B cell (primary cell): ENCODE data around the gene LCE1E. TPM values are rescaled to one million over a fixed set of nuclear protein-coding genes. Genes with fewer than 3 reads are reported as not detected.

ENCODE experiments used
- ATAC-seq: fragments of 200-7000 bp; cut with Tn5 transposase; one replicate; pipeline ENCODE4 v1.10.0; 2021; ENCODE audit warnings: low read depth, mild to moderate bottlenecking, moderate number of reproducible peaks, moderate library complexity
- CTCF ChIA-PET: fragments of 350-600 bp; sonication (Branson Sonifier 250); formaldehyde crosslinking; loops from one replicate; lab custom pipeline; 2021; ENCODE audit warnings: antibody characterized with exemption, inconsistent platforms; lab: Charles Lee
- POLR2A ChIA-PET: fragments of 350-600 bp; sonication (Branson Sonifier 250); formaldehyde crosslinking; loops from one replicate; lab custom pipeline; 2021; ENCODE audit warnings: antibody characterized with exemption; lab: Charles Lee
- DNase-seq: peaks from one replicate; pipeline ENCODE4 v3.0.0; 2013
- H2AFZ ChIP-seq: 2 replicates; pipeline ENCODE4 v1.6.1; 2012; ENCODE audit warnings: mild to moderate bottlenecking, low read depth, low read length; ENCODE audit not compliant: insufficient read depth, poor library complexity, severe bottlenecking
- H3K27ac ChIP-seq, 2 donors: 1 replicate in 1 of 2; 2 replicates in 1 of 2; pipeline ENCODE4 v1.5.1; 2012 to 2013; ENCODE audit warnings: low read length in 2 of 2, mild to moderate bottlenecking in 2 of 2, moderate library complexity in 1 of 2
- H3K27me3 ChIP-seq, 4 experiments: fragments of 200-600 bp in 1 of 4; sonication (generic) in 1 of 4; replicated peaks in 1 of 4; 1 replicate in 2 of 4; 2 replicates in 2 of 4; pipeline versions ENCODE4 v1.6.1 to v1.7.0; 2013 to 2016; ENCODE audit warnings: low read length in 3 of 4, mild to moderate bottlenecking in 2 of 4, mixed read lengths in 1 of 4, moderate library complexity in 1 of 4; ENCODE audit not compliant: insufficient read depth in 4 of 4, control insufficient read depth in 3 of 4; ENCODE audit errors: control extremely low read depth in 1 of 4
- H3K36me3 ChIP-seq, 2 experiments: replicated peaks in 1 of 2; 1 replicate in 1 of 2; 2 replicates in 1 of 2; pipeline versions ENCODE4 v1.6.1 to v1.7.1; 2013; ENCODE audit warnings: low read length in 1 of 2; ENCODE audit not compliant: insufficient read depth in 2 of 2, control insufficient read depth in 1 of 2; ENCODE audit errors: control extremely low read depth in 1 of 2, extremely low read depth in 1 of 2
- H3K4me1 ChIP-seq, 2 donors: fragments of 200-600 bp in 1 of 2; sonication (generic) in 1 of 2; 1 replicate in 1 of 2; 2 replicates in 1 of 2; pipeline versions ENCODE4 v1.5.1 to v1.6.1; 2013 to 2017; ENCODE audit warnings: low read length in 2 of 2; ENCODE audit not compliant: control insufficient read depth in 2 of 2, insufficient read depth in 2 of 2
- H3K4me2 ChIP-seq: replicated peaks from 2 replicates; pipeline ENCODE3; 2012; ENCODE audit warnings: mild to moderate bottlenecking, low read depth, low read length; ENCODE audit not compliant: poor library complexity, severe bottlenecking
- H3K4me3 ChIP-seq, 5 experiments: fragments of 200-600 bp in 1 of 5; sonication (generic) in 1 of 5; 1 replicate in 3 of 5; 2 replicates in 2 of 5; pipeline versions ENCODE4 v1.5.1 to v1.7.0; 2011 to 2016; ENCODE audit warnings: low read length in 4 of 5, mild to moderate bottlenecking in 4 of 5, low read depth in 2 of 5, control low read depth in 1 of 5, moderate library complexity in 1 of 5; ENCODE audit not compliant: insufficient read depth in 1 of 5; ENCODE audit errors: control extremely low read depth in 1 of 5, extremely low read depth in 1 of 5
- H3K79me2 ChIP-seq: fragments of 200-600 bp; sonication (generic); one replicate; pipeline ENCODE4 v1.6.0; 2016; ENCODE audit warnings: low read length; ENCODE audit not compliant: control insufficient read depth, insufficient read depth
- H3K9ac ChIP-seq: fragments of 200-600 bp; sonication (generic); 2 replicates; pipeline ENCODE4 v1.6.1; 2017; ENCODE audit warnings: mild to moderate bottlenecking, low read length, moderate library complexity
- H3K9me3 ChIP-seq, 3 donors: one replicate each; pipeline versions ENCODE4 v1.6.1 to v1.7.1; 2013; ENCODE audit warnings: low read length in 2 of 3; ENCODE audit not compliant: control insufficient read depth in 2 of 3, insufficient read depth in 1 of 3; ENCODE audit errors: control extremely low read depth in 1 of 3
- H4K20me1 ChIP-seq: 2 replicates; pipeline ENCODE4 v1.6.0; 2012; ENCODE audit warnings: mild to moderate bottlenecking, low read length; ENCODE audit not compliant: insufficient read depth, control insufficient read depth, poor library complexity, severe bottlenecking
- H3K27ac Mint-ChIP-seq: one replicate; pipeline ENCODE4 v1.8.0; 2021; ENCODE audit warnings: mixed read lengths
- H3K27me3 Mint-ChIP-seq: one replicate; pipeline ENCODE4 v1.8.0; 2021; ENCODE audit warnings: mixed read lengths
- H3K4me1 Mint-ChIP-seq: one replicate; pipeline ENCODE4 v1.8.0; 2021; ENCODE audit warnings: mixed read lengths
- H3K4me3 Mint-ChIP-seq: one replicate; pipeline ENCODE4 v1.8.0; 2021; ENCODE audit warnings: mixed read lengths
- H3K9me3 Mint-ChIP-seq: one replicate; pipeline ENCODE4 v1.8.0; 2022; ENCODE audit warnings: mixed read lengths; ENCODE audit not compliant: insufficient read depth
- EZH2 ChIP-seq: IDR thresholded peaks from 2 replicates; pipeline ENCODE4 v1.6.1; 2012; ENCODE audit warnings: borderline replicate concordance, low read depth, mild to moderate bottlenecking, moderate library complexity, low read length; ENCODE audit not compliant: insufficient read depth, poor library complexity, severe bottlenecking
- WGBS: methylation state at CpG from one replicate; pipeline ENCODE4 v1.1.5; 2013; ENCODE audit warnings: missing lambda C conversion rate; ENCODE audit not compliant: insufficient coverage; 5-methylcytosine and 5-hydroxymethylcytosine counted together
- intact Hi-C: fragments of 100-400 bp; cut with micrococcal nuclease; formaldehyde crosslinking; loops from one replicate; pipeline ENCODE4 v1.10.0; 2022
- polyA plus RNA-seq: library from polyadenylated mRNA; depleted of rRNA; stranded (reverse); fragments of >200 nt; gene quantifications from 2 replicates; pipeline ENCODE4 v1.2.3, GENCODE V29; 2012
- total RNA-seq, 2 donors: library from RNA; stranded (reverse); fragments of 120-200 nt in 1 of 2; gene quantifications; 1 replicate in 1 of 2; 2 replicates in 1 of 2; pipeline versions ENCODE4 v1.2.3 to v1.2.4, GENCODE V29; 2013 to 2022
- TF ChIP-seq, protein P1 (sequence below): fragments of 200-600 bp; IDR thresholded peaks from one replicate; pipeline ENCODE4 v1.8.0; 2022; ENCODE audit warnings: antibody characterized with exemption, mild to moderate bottlenecking

The LCE1E gene
- total and polyA plus RNA-seq, 2 donors (not counting 1 experiment from before 2014, with no cell fraction given) = not detected

DNA sequence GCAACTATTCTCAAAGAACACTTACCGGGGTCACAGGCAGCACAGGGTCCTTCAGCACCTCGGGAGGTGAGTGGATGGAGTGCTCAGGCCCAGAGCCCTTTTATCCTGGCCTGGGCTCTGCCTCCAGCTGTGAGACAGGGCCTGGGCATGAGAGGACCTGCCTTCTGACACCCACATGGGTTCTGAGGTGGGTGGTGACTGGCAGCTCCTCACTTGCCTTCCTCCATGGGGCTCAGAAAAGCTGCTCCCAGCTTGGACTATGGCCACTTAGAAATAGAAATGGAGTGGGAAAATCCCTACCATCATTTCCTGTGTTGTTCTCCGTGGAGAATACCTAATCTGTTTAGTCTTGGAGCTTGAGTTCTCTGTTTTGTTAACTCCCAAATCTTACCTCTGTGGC is 20.5 kb downstream of the LCE1E start, which contains the start of gene LCE1C:
Gene LCE1C, minus strand, starts transcription at position 76 of the 400 bp plus-strand sequence. CDS start 1,173 bp downstream, outside the sequence.
- Histone ChIP-seq H3K79me2 (no peaks in the 10 kb centered on the region), H3K4me3 (no peak within 1 kb of the TSS), H4K20me1 (no peaks in the 10 kb centered on the region), H3K4me2 (no peak within 1 kb of the TSS), H3K9me3 (no peaks in the 10 kb centered on the region), H3K36me3 (no peaks in the 10 kb centered on the region), H3K9ac (no peak within 1 kb of the TSS), H2AFZ (no peak within 1 kb of the TSS), H3K4me1 (no peaks in the 10 kb centered on the region), H3K27ac (no peak within 1 kb of the TSS), H3K27me3 (peaks cover 0 to 2% (median 0%) of the 10 kb centered on the region in 4 experiments)
- CTCF ChIA-PET = no interaction called here
- no peak for DNase-seq
- H3K27ac Mint-ChIP-seq = no peak within 1 kb of the TSS
- intact Hi-C loops = no loop called here
- H3K27me3 Mint-ChIP-seq = peaks cover 30% of the 10 kb centered on the region
- WGBS = 20% methylated on average over 1 of the region's 3 CpGs
- H3K4me3 Mint-ChIP-seq = no peak within 1 kb of the TSS
- POLR2A ChIA-PET = no interaction called here
- ATAC-seq = no peak
- H3K4me1 Mint-ChIP-seq = no peaks in the 10 kb centered on the region
- no peaks in the 10 kb centered on the region for H3K9me3 Mint-ChIP-seq
- TF ChIP-seq EZH2 = no peak
- TF ChIP-seq, protein P1, sequence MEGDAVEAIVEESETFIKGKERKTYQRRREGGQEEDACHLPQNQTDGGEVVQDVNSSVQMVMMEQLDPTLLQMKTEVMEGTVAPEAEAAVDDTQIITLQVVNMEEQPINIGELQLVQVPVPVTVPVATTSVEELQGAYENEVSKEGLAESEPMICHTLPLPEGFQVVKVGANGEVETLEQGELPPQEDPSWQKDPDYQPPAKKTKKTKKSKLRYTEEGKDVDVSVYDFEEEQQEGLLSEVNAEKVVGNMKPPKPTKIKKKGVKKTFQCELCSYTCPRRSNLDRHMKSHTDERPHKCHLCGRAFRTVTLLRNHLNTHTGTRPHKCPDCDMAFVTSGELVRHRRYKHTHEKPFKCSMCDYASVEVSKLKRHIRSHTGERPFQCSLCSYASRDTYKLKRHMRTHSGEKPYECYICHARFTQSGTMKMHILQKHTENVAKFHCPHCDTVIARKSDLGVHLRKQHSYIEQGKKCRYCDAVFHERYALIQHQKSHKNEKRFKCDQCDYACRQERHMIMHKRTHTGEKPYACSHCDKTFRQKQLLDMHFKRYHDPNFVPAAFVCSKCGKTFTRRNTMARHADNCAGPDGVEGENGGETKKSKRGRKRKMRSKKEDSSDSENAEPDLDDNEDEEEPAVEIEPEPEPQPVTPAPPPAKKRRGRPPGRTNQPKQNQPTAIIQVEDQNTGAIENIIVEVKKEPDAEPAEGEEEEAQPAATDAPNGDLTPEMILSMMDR = no peak

DNA sequence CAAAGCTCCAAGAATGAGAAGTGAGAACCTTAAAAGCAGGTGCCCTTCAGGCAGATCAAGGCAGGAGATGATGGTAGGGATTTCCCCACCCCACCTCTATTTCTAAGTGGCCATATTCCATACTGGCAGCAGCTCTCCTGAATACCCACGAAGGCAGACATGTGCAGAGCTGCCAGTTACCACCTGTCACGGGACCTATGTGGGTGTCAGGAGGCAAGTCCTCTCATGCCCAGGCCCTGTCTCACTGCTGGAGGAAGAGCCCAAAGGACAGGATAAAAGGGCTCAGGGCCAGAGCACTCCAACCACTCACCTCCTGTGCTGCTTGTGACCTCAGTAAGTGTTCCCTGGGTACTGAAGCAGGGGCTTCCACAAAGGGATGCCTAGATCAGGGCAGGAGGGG is 25.0 kb downstream of the LCE1E start:
- no peaks in the 10 kb centered on the region for H3K4me1 Mint-ChIP-seq
- H3K4me3 ChIP-seq = no peak overlapping the region
- peaks cover 0 to 3% (median 1%) of the 10 kb centered on the region in 4 experiments for H3K27me3 ChIP-seq
- 75% methylated on average over 2 of the region's 2 CpGs for WGBS
- no peaks in the 10 kb centered on the region for H3K36me3 ChIP-seq
- H3K4me2 ChIP-seq = no peak overlapping the region
- TF ChIP-seq, protein P1 = no peak
- no peak for TF ChIP-seq EZH2
- H3K27ac ChIP-seq = no peak overlapping the region
- intact Hi-C loops = no loop called here
- H3K9me3 ChIP-seq = no peaks in the 10 kb centered on the region
- no peak overlapping the region for H3K9ac ChIP-seq
- no peak overlapping the region for H3K27ac Mint-ChIP-seq
- no peak overlapping the region for H2AFZ ChIP-seq
- DNase-seq (no peak), ATAC-seq (no peak)
- H3K79me2 ChIP-seq = no peaks in the 10 kb centered on the region
- no peaks in the 10 kb centered on the region for H4K20me1 ChIP-seq
- peaks cover 32% of the 10 kb centered on the region for H3K27me3 Mint-ChIP-seq
- H3K4me3 Mint-ChIP-seq = no peak overlapping the region
- no peaks in the 10 kb centered on the region for H3K9me3 Mint-ChIP-seq
- POLR2A ChIA-PET = no interaction called here
- no peaks in the 10 kb centered on the region for H3K4me1 ChIP-seq
- CTCF ChIA-PET = no interaction called here
